ENCODE data around the gene NR2F6. TPM values are rescaled to one million over a fixed set of nuclear protein-coding genes. Genes with fewer than 3 reads are reported as not detected.

The NR2F6 gene
- total and polyA plus RNA-seq, 4 donors: 26.1 to 65.5 (median 27.4) TPM

DNA sequence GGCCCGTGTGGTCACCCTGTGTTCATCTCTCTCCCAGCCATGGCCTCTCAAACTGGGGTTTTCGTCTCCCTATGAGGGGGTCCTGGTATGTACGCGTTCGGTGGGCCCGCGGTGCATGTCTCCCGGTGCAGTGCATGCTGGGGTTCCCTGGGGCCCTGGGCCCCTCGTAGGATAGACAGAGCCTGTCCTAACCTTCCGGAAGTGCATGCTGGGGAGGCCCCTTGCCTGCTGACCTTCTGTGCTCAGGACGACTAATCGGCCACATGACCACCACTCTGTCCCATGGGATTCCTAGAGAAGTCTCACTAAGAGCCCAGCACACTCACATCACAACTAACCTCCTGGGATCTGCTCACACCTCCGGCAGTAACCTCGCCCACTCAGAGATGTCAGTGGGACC is 35.4 kb downstream of the NR2F6 start:
- H3K27me3 ChIP-seq (ENCODE audit: control insufficient read depth in 3 of 3, insufficient read depth in 3 of 3, low read length in 2 of 3): no peaks in the 10 kb centered on the region
- no peak overlapping the region for H3K9ac ChIP-seq (ENCODE audit: insufficient read depth in 1 of 2, low read length in 2 of 2)
- DNase-seq: no peak
- peaks cover 0 to 6% (median 4%) of the 10 kb centered on the region in 5 donors for H3K4me1 ChIP-seq (ENCODE audit: control insufficient read depth in 5 of 5, insufficient read depth in 5 of 5, low read length in 5 of 5)
- no peak overlapping the region for H3K4me3 ChIP-seq
- peaks cover 9 to 65% (median 21%) of the 10 kb centered on the region in 4 donors for H3K36me3 ChIP-seq (ENCODE audit: control insufficient read depth in 4 of 4, insufficient read depth in 4 of 4, low read length in 4 of 4)
- no peak overlapping the region for H3K27ac ChIP-seq (ENCODE audit: low read depth in 1 of 2, low read length in 1 of 2)
- no peaks in the 10 kb centered on the region for H3K9me3 ChIP-seq (ENCODE audit: control insufficient read depth in 4 of 4, insufficient read depth in 3 of 4, low read length in 3 of 4)
- WGBS, 2 donors: 94 to 98% methylated on average over 14 of the region's 14 CpGs
- no peak for ATAC-seq (ENCODE audit: insufficient read depth, low FRiP score)
- TF ChIP-seq, protein P1, sequence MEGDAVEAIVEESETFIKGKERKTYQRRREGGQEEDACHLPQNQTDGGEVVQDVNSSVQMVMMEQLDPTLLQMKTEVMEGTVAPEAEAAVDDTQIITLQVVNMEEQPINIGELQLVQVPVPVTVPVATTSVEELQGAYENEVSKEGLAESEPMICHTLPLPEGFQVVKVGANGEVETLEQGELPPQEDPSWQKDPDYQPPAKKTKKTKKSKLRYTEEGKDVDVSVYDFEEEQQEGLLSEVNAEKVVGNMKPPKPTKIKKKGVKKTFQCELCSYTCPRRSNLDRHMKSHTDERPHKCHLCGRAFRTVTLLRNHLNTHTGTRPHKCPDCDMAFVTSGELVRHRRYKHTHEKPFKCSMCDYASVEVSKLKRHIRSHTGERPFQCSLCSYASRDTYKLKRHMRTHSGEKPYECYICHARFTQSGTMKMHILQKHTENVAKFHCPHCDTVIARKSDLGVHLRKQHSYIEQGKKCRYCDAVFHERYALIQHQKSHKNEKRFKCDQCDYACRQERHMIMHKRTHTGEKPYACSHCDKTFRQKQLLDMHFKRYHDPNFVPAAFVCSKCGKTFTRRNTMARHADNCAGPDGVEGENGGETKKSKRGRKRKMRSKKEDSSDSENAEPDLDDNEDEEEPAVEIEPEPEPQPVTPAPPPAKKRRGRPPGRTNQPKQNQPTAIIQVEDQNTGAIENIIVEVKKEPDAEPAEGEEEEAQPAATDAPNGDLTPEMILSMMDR (IDR thresholded peaks at IDR 0.05; ENCODE audit: control extremely low read depth, extremely low read depth): no peak

DNA sequence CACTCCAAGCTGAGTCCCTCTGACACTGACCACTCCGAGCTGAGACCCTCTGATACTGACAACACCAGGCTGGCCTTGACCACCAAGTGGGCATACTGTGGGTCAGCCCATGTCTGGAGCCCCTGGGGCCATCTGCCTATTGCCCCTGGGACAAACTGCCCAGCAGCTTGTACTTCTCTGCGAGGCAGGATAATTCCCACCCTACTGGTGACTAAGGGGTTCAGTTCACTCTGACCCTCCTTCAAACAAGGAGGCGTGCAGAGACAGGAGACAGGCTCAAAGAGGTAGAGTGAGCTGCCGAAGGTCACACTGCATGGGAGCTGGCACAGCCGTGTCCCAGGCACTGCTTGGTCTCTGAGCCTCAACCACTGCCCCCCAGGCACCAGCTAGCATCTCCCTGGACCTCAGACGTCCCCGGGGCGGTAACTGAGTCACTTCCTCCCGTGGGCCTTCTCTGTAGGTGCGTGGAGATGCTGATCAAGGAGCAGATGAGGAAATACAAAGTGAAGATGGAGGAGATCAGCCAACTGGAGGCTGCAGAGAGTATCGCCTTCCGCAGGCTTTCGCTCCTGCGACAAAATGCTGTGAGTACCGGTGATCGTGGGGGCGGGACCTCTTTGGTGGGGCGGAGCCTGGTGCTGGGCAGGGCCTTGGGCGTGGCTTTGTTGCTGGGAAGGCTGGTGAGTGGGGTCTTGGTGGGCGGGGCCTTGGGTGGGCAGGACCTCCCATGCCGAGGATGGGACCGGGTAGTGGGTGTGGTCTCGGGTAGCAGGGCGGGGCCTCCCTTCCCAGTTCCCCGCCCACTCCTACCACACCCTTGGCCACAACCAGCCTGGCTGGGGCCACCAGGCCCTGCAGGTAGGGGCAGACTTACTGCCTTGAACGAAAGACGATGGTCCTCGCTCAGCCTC is 36.3 kb downstream of the NR2F6 start:
- Histone ChIP-seq H3K4me3 (no peak overlapping the region), H3K27ac (ENCODE audit: low read depth in 1 of 2, low read length in 1 of 2) (no peak overlapping the region), H3K9me3 (ENCODE audit: control insufficient read depth in 4 of 4, insufficient read depth in 3 of 4, low read length in 3 of 4) (no peaks in the 10 kb centered on the region), H3K4me1 (ENCODE audit: control insufficient read depth in 5 of 5, insufficient read depth in 5 of 5, low read length in 5 of 5) (no peaks in the 10 kb centered on the region), H3K9ac (ENCODE audit: insufficient read depth in 1 of 2, low read length in 2 of 2) (no peak overlapping the region), H3K27me3 (ENCODE audit: control insufficient read depth in 3 of 3, insufficient read depth in 3 of 3, low read length in 2 of 3) (no peaks in the 10 kb centered on the region), H3K36me3 (ENCODE audit: control insufficient read depth in 4 of 4, insufficient read depth in 4 of 4, low read length in 4 of 4) (peaks cover 9 to 68% (median 22%) of the 10 kb centered on the region in 4 donors)
- 80% methylated on average over 28 of the region's 28 CpGs for WGBS, 2 donors
- DNase-seq: no peak
- TF ChIP-seq, protein P1 (IDR thresholded peaks at IDR 0.05; ENCODE audit: control extremely low read depth, extremely low read depth): no peak
- ATAC-seq (ENCODE audit: insufficient read depth, low FRiP score): no peak

DNA sequence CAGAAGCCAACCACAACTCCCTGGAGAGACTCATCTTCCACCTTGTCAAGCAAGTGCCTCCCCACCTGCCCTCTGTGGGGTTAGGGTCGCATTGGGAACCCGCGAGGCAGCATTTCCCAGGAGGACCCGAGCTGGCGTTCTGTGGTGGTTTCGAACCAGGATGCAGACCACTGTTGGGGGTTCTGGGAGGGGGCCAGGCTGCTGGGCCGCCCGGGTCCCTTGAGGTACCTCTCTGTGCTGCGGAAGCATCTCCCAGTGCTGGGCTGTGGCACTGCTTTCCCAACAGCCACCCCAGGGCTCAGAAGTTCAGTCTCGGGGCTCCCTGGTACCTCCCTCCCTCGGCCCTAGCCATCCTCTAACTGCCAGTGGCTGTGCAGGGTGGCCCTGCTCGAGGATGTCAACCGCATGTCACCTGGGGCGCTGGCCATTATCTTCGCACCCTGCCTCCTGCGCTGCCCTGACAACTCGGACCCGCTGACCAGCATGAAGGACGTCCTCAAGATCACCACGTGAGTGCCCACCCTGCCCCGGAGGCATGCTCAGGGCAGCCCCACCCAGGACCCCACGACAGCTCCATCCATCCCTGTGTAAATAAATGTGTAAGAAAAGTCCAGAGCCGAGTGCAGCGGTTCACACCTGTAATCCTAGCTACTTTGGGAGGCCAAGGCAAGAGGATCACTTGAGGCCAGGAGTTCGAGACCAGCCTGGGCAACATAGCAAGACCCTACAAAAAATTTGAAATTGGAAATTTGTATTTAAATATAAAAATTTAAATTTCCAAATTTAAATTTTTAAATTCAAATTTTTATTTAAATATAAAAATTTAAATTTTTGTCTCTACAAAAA is 38.8 kb downstream of the NR2F6 start:
- H3K4me1 ChIP-seq (ENCODE audit: control insufficient read depth in 5 of 5, insufficient read depth in 5 of 5, low read length in 5 of 5): no peaks in the 10 kb centered on the region
- no peaks in the 10 kb centered on the region for H3K9me3 ChIP-seq (ENCODE audit: control insufficient read depth in 4 of 4, insufficient read depth in 3 of 4, low read length in 3 of 4)
- H3K36me3 ChIP-seq (ENCODE audit: control insufficient read depth in 4 of 4, insufficient read depth in 4 of 4, low read length in 4 of 4): peaks cover 13 to 73% (median 30%) of the 10 kb centered on the region in 4 donors
- no peak overlapping the region for H3K27ac ChIP-seq (ENCODE audit: low read depth in 1 of 2, low read length in 1 of 2)
- WGBS, 2 donors: 96 to 97% methylated on average over 25 of the region's 25 CpGs
- DNase-seq (no peak), ATAC-seq (ENCODE audit: insufficient read depth, low FRiP score) (no peak)
- no peak overlapping the region for H3K4me3 ChIP-seq
- TF ChIP-seq, protein P1 (IDR thresholded peaks at IDR 0.05; ENCODE audit: control extremely low read depth, extremely low read depth): no peak
- H3K9ac ChIP-seq (ENCODE audit: insufficient read depth in 1 of 2, low read length in 2 of 2): no peak overlapping the region
- no peaks in the 10 kb centered on the region for H3K27me3 ChIP-seq (ENCODE audit: control insufficient read depth in 3 of 3, insufficient read depth in 3 of 3, low read length in 2 of 3)
